SJCRH30 (cell line): ENCODE results near the gene ANKRD10. TPM values are rescaled to one million over a fixed set of nuclear protein-coding genes. Genes with fewer than 3 reads are reported as not detected.

Experiments
- DNase-seq, 2 experiments: peaks; one replicate each; pipeline ENCODE4 v3.0.0-alpha.2; 2015 to 2020
- H3K27ac ChIP-seq: fragments of 250-450 bp; sonication (Bioruptor Pico); 2 replicates; pipeline ENCODE4 v1.5.1; 2020; ENCODE audit warnings: mild to moderate bottlenecking, moderate library complexity
- H3K27me3 ChIP-seq: fragments of 250-450 bp; sonication (Bioruptor Pico); 2 replicates; pipeline ENCODE4 v1.5.1; 2020; ENCODE audit warnings: mild to moderate bottlenecking, moderate library complexity
- H3K36me3 ChIP-seq: fragments of 250-450 bp; sonication (Bioruptor Pico); 2 replicates; pipeline ENCODE4 v1.5.1; 2020; ENCODE audit warnings: mild to moderate bottlenecking, moderate library complexity
- H3K4me1 ChIP-seq: fragments of 250-450 bp; sonication (Bioruptor Pico); 2 replicates; pipeline ENCODE4 v1.5.1; 2020; ENCODE audit warnings: mild to moderate bottlenecking, moderate library complexity
- H3K4me3 ChIP-seq: fragments of 250-450 bp; sonication (Bioruptor Pico); 2 replicates; pipeline ENCODE4 v1.5.1; 2020; ENCODE audit warnings: mild to moderate bottlenecking, moderate library complexity
- H3K9me3 ChIP-seq: fragments of 250-450 bp; sonication (Bioruptor Pico); replicated peaks from 2 replicates; pipeline ENCODE4 v1.5.1; 2020; ENCODE audit warnings: mild to moderate bottlenecking, moderate library complexity
- total RNA-seq: library from RNA; depleted of rRNA; stranded (reverse); fragments of >200 nt; shearing (Covaris generic); gene quantifications from 2 replicates; pipeline ENCODE4 v1.2.3, GENCODE V29; 2014

The ANKRD10 gene
- total RNA-seq, 1 experiment from 2014 or later = 68.2 TPM

DNA sequence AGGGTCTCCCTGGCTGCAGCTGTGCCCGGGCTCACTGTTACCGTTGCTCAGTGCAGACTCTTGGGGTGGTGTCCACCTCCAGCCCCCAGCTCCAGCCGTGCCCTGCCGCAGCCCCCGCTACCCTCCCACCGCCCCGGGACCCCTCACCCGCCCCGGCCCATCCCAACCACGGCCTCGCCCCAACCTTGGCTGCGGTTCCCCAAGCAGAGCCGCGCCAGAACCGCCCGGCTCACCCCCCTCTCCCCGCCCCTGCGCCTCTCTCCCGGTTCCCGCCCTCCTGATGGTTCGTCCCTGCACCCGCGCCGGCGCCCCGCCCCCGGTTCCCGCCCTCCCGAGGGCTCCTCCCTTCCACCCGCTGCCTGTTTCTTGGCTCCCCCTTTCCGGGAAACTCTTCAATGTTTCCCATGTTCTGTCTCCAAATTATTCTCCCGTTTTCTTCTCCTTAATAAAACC, 40.3 kb downstream of the ANKRD10 start:
- peaks cover 10% of the 10 kb centered on the region for H3K4me1 ChIP-seq
- H3K27me3 ChIP-seq = no peaks in the 10 kb centered on the region
- DNase-seq = peak; percentile 81
- no peaks in the 10 kb centered on the region for H3K36me3 ChIP-seq
- H3K4me3 ChIP-seq = peak overlapping the region; percentile 54
- H3K27ac ChIP-seq = no peak overlapping the region
- no peaks in the 10 kb centered on the region for H3K9me3 ChIP-seq

DNA sequence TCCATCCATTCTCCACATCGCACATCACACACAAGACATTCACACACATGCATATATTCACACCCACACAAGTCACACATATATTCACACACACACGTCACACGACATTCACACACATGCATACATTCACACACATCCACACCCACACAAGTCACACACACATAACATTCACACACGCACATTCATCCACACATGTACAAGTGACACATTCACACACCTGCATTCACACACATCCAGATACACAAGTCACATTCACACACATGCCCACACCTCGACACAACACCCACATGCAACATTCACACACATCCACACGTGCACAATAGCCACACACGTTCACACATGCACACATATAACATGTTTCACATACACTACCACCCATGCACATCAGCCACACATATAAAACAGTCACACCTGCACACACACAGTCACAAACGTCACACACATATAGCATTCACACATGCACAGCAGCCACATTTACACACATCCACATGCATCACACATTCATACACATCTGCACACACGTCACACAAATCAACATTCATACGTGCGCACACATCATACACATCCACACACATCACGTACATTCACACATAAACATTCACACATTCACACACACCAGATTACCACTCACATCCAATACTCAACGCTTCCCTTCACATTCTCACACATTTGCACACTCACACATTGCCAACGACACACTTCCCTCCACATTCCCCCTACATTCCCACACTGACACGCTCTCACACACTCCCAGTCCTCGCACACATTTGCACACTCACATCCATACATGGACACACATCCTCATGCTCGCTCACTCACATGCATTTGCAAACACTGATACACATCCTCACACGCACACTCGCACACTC, 41.0 kb downstream of the ANKRD10 start:
- no peak for DNase-seq
- H3K36me3 ChIP-seq = no peaks in the 10 kb centered on the region
- no peaks in the 10 kb centered on the region for H3K27me3 ChIP-seq

DNA sequence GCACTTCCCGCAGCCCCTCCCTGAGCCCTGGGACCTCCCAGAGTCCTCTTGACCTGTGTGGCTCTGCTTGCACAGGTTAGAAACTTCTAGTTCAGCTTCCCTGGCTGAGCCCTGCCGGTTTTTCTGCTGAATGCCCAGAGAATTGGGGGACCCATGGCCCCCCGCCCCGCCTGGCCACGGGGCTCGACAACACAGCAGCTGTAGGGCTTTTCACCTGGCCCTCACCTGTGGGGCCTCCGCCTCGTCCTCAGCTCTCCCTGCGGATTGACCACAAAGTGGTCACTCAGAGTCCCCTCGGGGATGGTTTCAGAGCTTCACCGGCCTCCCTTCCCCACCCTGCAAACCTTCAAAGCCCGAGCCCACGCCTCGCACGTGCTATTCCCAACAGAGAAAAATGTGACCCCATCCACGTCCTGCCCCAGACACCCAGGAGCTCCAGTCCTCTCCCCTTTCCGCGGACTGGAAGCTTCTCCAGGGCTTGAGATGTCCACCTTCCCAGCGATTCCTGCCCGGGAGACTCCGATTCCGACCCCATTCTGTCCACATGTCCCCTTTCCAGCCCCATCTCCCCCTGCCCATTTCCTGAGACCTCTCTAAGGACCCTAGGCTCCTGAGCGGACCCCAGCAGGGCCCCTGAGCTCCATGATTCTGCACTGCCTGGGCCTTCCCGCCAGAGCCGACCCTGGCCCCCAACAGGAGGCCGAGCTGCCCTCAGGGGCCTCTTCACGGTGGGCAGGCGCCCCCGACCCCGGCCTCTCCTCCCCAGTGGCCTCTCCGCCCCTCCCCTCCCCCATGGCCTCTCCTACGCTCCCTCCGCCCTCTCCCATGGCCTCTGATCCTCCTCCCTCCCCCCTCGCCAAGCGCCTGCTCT, 41.9 kb downstream of the ANKRD10 start:
- Histone ChIP-seq H3K27me3 (no peaks in the 10 kb centered on the region), H3K36me3 (no peaks in the 10 kb centered on the region), H3K4me1 (peaks cover 10% of the 10 kb centered on the region), H3K9me3 (no peaks in the 10 kb centered on the region), H3K4me3 (no peak overlapping the region), H3K27ac (no peak overlapping the region)
- no peak for DNase-seq

More for the DNA sequence above, 41.0 kb downstream of the ANKRD10 start:
- peak overlapping the region; percentile 54 for H3K4me3 ChIP-seq
- H3K4me1 ChIP-seq = peaks cover 10% of the 10 kb centered on the region
- H3K9me3 ChIP-seq = no peaks in the 10 kb centered on the region
- H3K27ac ChIP-seq = no peak overlapping the region

DNA sequence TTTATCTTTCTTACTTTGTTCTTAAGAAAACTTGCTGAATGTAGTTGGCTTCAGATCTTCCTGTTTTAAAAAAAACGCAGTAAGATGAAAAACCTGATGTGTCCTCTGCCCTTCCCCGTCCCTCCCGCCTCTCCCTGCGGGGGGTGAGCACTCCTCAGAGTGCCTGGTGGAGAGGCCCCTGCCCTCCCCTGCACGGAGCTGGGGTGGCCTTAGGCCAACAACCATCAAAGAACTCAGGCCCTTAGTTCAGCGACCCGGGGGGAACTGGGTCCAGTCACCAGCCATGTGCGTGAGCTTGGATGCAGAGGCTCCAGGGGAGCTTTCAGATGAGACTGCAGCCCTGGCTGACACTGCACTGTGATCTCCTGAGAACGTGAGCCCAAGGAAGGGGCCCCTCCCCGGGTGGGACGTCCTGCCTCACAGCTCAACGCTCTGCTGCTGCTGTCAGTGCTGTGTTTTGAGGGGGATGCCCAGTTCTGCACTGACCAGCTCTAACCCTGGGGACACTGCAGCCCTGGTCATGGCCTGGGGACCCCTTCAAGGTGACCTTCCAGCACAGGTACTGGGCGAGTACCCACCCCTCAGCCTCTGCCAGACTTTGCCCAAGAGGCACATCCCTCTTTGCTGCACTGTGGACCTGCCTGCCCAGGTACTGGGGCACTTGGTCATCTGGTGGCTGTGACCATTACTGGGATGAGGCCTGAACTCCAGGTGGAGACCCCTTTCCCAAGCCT, 42.7 kb downstream of the ANKRD10 start:
- H3K36me3 ChIP-seq = no peaks in the 10 kb centered on the region
- peaks cover 10% of the 10 kb centered on the region for H3K4me1 ChIP-seq
- no peak overlapping the region for H3K4me3 ChIP-seq
- H3K9me3 ChIP-seq = no peaks in the 10 kb centered on the region
- no peak overlapping the region for H3K27ac ChIP-seq
- no peaks in the 10 kb centered on the region for H3K27me3 ChIP-seq
- no peak for DNase-seq

DNA sequence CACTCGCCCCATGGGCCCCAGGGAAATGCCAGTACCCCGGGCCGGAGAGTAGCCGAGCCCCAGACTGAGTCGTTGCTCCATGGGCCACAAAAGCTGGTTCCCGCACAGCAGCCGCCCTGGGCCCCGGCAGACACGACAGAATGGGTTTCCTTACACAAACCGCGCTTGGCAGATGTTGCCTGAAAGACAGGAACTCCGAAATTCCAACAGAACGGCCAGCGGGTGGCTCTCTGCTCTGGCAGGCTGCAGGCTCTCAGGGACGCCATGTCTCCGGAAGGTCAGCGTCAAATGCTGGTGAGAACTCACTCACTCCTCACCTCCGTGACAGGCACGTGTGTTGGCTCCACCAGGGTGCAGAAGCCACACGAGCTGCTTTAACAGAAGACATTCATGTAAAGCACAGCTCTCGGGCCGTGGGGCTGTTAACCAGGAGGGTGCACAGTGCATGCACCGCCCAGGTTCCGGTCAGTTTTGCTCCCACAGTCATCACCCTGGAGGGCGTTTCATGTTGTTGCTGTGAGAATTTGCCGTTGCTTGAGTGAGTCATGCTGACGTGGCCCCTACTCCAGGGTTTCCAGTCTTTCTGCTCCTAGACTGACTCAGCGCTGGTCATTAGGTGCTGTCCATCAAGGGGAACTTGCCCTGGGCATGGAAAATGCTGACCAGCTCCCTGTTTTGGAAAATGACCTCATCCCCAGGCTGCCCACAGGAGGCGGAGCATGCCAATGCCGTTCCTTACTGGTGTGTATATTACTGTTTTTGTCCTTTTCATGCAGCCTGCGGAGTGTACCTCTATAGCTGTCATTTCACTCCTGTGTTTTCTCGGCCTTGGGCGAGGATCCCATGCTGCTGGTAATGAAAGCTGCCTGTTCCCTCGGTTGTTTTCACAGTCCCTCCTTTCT, 44.8 kb downstream of the ANKRD10 start:
- no peaks in the 10 kb centered on the region for H3K9me3 ChIP-seq
- H3K36me3 ChIP-seq = no peaks in the 10 kb centered on the region
- H3K4me3 ChIP-seq = peak overlapping the region; percentile 63
- H3K27ac ChIP-seq = peak overlapping the region; percentile 87
- DNase-seq = peak; percentile 95
- peaks cover 10% of the 10 kb centered on the region for H3K4me1 ChIP-seq
- H3K27me3 ChIP-seq = no peaks in the 10 kb centered on the region

DNA sequence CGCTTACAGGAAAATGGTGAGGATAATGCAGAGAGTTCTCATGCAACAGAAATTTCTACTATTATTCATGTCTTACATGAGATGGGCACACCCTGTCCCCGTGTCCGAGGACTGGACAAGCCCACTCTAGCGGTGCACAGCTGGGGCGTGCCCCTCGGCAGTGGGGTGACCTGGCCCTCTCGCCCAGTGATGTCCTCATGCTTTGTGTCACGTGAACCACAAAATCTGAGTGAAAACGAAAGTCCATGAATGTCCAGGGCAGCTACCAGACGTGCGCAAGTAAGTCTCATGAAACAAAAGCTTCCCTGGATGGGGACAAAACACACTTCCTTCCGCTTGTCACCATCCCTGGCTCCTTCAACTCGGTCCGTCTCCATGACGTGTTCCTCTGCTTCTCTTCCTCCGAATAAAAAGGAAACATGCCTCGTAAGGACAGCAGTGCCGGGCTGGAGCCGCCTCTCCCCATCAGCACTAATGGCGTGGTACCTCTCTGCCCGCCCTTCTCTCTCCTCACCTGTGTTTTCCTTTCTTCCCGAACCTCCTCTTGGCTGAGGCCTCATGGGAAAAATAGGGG, 45.6 kb downstream of the ANKRD10 start:
- Histone ChIP-seq H3K27ac (peak overlapping the region; percentile 87), H3K27me3 (no peaks in the 10 kb centered on the region), H3K9me3 (no peaks in the 10 kb centered on the region), H3K36me3 (no peaks in the 10 kb centered on the region), H3K4me3 (peak overlapping the region; percentile 63), H3K4me1 (peaks cover 10% of the 10 kb centered on the region)
- DNase-seq = peak; percentile 59 to 77

DNA sequence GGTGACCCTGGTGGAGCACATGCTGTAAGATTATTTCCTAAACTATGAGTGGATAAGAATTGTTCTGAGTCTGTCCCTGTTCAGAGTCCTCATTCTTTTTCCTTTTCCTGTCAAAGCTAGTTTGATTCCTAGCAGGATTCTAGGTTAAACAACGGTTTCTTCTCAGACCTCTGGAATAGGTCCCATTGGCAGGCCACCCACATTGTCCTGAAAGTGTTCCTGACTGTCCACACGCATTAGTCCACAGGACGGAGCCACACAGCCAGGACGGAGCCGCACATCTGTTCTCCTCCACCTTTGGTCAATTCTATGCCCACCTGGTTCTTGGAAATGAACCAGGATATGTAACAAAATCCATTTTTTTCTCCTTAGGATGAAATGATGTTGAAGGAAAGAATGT, 46.1 kb downstream of the ANKRD10 start:
- Histone ChIP-seq H3K4me3 (peak overlapping the region; percentile 63), H3K27ac (peak overlapping the region; percentile 87), H3K9me3 (no peaks in the 10 kb centered on the region), H3K36me3 (no peaks in the 10 kb centered on the region), H3K27me3 (no peaks in the 10 kb centered on the region), H3K4me1 (peaks cover 8% of the 10 kb centered on the region)
- DNase-seq = no peak

DNA sequence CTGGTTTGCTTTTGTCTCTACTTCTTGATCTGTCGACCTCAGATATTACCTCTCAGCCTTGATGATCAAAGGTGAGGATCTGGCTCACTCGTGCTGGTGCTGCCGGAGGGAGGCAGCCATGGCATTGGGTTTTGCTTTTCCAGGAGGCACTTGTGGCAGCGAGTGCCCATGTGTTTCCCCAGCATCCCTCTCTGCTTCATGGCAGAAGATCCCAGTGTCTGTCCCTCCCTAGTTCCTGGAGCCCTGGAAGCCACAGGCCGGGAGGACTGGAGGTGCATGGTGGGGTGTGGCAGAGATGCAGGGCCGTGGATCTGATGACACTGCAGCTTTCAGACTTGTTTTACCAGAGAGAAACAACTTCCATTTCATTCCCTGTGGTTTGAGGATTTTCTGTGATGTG, 47.5 kb downstream of the ANKRD10 start:
- Histone ChIP-seq H3K9me3 (no peaks in the 10 kb centered on the region), H3K27ac (no peak overlapping the region), H3K27me3 (no peaks in the 10 kb centered on the region), H3K4me3 (no peak overlapping the region), H3K36me3 (no peaks in the 10 kb centered on the region), H3K4me1 (peaks cover 8% of the 10 kb centered on the region)
- DNase-seq = no peak

DNA sequence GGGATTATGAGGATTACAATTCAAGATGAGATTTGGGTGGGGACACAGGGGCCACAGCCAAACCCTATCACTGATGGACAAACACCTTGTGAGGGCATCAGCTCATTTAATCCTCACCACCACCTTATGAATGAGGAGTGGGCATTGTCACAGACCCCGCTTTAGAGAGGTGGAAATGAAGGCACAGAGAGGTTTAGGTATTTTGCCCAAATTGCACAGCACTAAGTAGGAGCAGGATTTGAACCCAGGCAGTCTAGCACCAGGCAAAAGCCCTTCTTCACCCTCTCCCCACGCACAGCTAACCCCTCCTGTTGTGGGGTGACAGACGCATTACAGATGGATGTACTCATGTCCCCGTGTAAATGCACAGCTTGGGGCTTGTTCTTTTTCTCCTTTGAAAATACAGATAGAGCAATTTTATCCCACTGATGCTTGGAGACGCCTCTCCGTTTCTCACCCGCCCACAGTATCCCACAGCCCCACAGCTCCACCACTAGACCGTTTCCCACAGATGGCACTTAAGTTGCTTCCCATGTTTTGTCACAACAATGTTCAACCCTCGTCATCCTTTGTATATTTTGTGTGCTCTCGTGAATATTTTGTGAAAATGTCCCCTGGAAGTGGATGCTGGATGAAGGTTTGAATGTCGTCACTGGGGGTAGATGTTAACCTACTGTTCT, 48.2 kb downstream of the ANKRD10 start:
- no peak for DNase-seq
- Histone ChIP-seq H3K27me3 (no peaks in the 10 kb centered on the region), H3K9me3 (no peaks in the 10 kb centered on the region), H3K4me3 (no peak overlapping the region), H3K4me1 (peaks cover 8% of the 10 kb centered on the region), H3K27ac (no peak overlapping the region), H3K36me3 (no peaks in the 10 kb centered on the region)

DNA sequence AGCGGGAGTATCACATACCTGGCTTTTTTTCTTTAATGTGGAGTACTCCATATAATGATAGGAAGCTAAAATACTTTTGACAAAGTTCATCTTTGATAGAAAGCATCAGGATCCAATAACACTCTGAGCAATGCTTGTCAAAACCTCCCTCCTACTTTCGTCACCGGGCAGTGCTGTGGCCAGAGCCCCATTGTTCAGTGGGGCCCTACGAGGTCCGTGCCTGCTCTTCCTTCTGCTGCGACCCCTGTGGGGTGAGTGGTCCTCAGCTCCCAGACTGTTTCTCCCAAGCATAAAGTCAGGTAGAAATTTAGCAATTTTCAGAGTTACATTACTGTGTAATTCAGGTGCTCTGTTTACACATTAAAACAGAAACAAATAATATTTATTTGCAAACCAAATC, 51.2 kb downstream of the ANKRD10 start:
- DNase-seq = no peak
- Histone ChIP-seq H3K4me1 (no peaks in the 10 kb centered on the region), H3K9me3 (no peaks in the 10 kb centered on the region), H3K27me3 (no peaks in the 10 kb centered on the region), H3K4me3 (no peak overlapping the region), H3K27ac (no peak overlapping the region), H3K36me3 (no peaks in the 10 kb centered on the region)

DNA sequence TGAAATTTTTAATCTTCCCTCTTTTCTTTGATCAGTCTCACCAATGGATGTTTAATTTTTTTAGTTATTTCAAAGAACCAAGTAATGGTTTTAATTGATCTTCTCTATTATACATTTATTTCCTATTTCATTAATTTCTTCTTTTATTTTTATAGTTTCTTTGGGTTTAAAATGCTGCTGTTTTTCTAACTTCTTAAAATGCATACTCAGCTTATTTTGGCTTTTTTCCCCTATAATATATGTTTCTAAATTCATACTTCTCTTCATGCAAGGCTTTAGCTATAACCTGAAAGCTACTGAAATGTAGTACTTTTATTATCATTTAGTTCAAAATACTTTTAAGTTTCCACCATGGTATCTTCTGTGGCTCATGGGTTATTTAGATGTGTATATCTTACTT, 53.9 kb downstream of the ANKRD10 start:
- DNase-seq = no peak

DNA sequence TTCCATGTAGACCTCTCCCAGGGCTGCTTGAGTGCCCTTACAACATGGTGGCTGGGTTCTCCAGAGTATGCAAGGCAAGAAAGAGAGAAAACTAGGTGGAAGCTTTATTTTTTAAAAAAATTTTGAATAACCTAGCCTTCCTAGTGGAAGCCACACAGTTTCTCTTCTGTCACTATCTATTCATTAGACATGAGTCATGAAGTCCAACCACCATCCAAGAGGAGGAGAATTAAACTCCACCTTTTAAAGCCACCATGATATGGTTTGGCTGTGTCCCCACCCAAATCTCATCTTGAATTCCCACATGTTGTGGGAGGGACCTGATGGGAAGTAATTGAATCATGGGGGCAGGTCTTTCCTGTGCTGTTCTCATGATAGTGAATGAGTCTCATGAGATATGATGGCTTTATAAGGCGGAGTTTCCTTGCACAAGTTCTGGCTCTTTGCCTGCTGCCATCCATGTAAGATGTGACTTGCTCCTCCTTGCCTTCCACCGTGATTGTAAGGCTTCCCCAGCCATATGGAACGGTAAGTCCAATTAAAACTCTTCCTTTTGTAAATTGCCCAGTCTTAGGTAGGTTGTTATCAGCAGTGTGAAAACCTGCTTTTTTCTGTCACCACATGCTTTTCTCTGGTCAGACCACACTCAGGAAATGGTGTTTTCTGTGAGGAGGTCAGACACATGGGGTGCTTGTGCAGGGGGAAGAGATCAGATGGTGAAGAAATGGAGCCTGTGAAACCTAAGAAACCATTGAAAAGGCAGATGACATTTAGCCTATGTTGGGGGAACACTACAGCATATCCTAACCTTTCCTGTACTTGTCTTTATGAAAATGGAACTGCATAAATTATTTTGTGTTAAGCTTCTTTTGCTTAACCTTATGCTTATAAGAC, 57.7 kb downstream of the ANKRD10 start:
- DNase-seq = no peak
- H3K27me3 ChIP-seq = no peaks in the 10 kb centered on the region
- peaks cover 3% of the 10 kb centered on the region; the same call in 1 of the 2 replicates for H3K4me1 ChIP-seq
- H3K36me3 ChIP-seq = no peaks in the 10 kb centered on the region
- H3K4me3 ChIP-seq = no peak overlapping the region
- H3K27ac ChIP-seq = no peak overlapping the region
- H3K9me3 ChIP-seq = no peaks in the 10 kb centered on the region

More for the DNA sequence above, 53.9 kb downstream of the ANKRD10 start:
- Histone ChIP-seq H3K27me3 (no peaks in the 10 kb centered on the region), H3K4me1 (no peaks in the 10 kb centered on the region), H3K36me3 (no peaks in the 10 kb centered on the region), H3K9me3 (no peaks in the 10 kb centered on the region), H3K27ac (no peak overlapping the region), H3K4me3 (no peak overlapping the region)
